Measurements from ENCODE around the gene MAP3K20.
"Not testable (repeated sequence)": the region's sequence is repeated elsewhere in the genome, so short reads cannot be mapped to it uniquely, and the experiment has no call there.

MAP3K20 gene

DNA sequence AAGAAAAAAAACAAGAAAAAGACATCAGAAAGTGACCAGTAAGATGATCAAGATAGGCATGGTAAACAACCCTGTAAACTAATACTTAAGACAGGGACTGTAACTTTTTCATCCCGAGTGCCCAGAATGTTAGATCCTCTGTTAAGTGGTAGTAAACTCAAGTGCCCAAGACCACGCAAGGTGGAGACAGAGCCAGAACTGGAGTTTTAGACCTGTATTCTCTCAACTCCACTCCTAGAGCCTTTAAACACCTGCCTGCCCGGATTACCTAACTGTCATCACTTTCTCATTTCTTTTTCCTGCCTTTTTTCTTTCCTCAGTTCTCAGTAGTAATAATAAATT, 203.9 kb downstream of the MAP3K20 start:
- Histone ChIP-seq H3K27me3 (ENCODE audit: control insufficient read depth in 1 of 2, insufficient read depth in 2 of 2, low read length in 2 of 2) (no peaks in the 10 kb centered on the region), H3K4me1 (ENCODE audit: control insufficient read depth, insufficient read depth, low read length) (no peaks in the 10 kb centered on the region), H3K9ac (ENCODE audit: low read length in 2 of 2) (no peak overlapping the region), H3K36me3 (ENCODE audit: control insufficient read depth in 2 of 2, insufficient read depth in 2 of 2, low read length in 2 of 2) (no peaks in the 10 kb centered on the region), H3K9me3 (ENCODE audit: control insufficient read depth in 2 of 2, low read length in 2 of 2) (peaks cover 0 to under 1% of the 10 kb centered on the region in 2 donors), H3K27ac (ENCODE audit: low read length) (no peak overlapping the region), H3K4me3 (ENCODE audit: low read length in 2 of 2) (no peak overlapping the region)

DNA sequence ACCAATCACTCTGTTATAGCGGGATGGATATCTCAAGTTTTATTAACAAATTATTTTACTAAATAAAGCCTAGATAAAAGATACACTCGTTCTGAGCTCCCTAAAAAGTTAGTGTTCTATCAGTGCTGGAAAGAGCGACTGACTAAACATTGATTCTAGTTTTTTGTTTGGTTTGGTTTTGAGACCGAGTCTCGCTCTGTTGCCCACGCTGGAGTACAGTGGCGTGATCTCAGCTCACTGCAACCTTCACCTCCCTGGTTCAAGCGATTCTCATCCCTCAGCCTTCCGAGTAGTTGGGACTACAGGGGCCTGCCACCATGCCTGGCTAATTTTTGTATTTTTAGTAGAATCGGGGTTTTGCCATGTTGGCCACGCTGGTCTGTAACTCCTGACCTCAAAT, 205.2 kb downstream of the MAP3K20 start:
- H3K4me3 ChIP-seq (ENCODE audit: low read length in 2 of 2): no peak overlapping the region
- no peaks in the 10 kb centered on the region for H3K36me3 ChIP-seq (ENCODE audit: control insufficient read depth in 2 of 2, insufficient read depth in 2 of 2, low read length in 2 of 2)
- H3K27me3 ChIP-seq (ENCODE audit: control insufficient read depth in 1 of 2, insufficient read depth in 2 of 2, low read length in 2 of 2): no peaks in the 10 kb centered on the region
- no peak overlapping the region for H3K27ac ChIP-seq (ENCODE audit: low read length)
- H3K9me3 ChIP-seq (ENCODE audit: control insufficient read depth in 2 of 2, low read length in 2 of 2): no peaks in the 10 kb centered on the region
- no peaks in the 10 kb centered on the region for H3K4me1 ChIP-seq (ENCODE audit: control insufficient read depth, insufficient read depth, low read length)
- no peak overlapping the region for H3K9ac ChIP-seq (ENCODE audit: low read length in 2 of 2)

DNA sequence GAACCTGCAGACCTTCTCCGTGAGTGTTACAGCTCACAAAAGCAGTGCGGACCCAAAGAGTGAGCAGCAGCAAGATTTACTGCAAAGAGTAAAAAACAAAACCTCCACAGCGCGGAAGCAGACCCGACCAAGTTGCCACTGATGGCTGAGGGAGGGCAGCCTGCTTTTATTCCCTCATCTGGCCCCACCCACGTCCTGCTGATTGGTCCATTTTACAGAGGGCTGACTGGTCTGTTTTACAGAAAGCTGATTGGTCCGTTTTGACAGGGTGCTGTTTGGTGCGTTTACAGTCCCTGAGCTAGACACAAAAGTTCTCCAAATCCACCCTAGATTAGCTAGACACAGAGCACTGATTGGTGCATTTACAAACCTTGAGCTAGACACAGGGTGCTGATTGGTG, 206.3 kb downstream of the MAP3K20 start:
- H3K9ac ChIP-seq (ENCODE audit: low read length in 2 of 2); H3K36me3 ChIP-seq (ENCODE audit: control insufficient read depth in 2 of 2, insufficient read depth in 2 of 2, low read length in 2 of 2); H3K4me3 ChIP-seq (ENCODE audit: low read length in 2 of 2); H3K27ac ChIP-seq (ENCODE audit: low read length); H3K9me3 ChIP-seq (ENCODE audit: control insufficient read depth in 2 of 2, low read length in 2 of 2); H3K4me1 ChIP-seq (ENCODE audit: control insufficient read depth, insufficient read depth, low read length); H3K27me3 ChIP-seq (ENCODE audit: control insufficient read depth in 1 of 2, insufficient read depth in 2 of 2, low read length in 2 of 2): not testable (repeated sequence)

DNA sequence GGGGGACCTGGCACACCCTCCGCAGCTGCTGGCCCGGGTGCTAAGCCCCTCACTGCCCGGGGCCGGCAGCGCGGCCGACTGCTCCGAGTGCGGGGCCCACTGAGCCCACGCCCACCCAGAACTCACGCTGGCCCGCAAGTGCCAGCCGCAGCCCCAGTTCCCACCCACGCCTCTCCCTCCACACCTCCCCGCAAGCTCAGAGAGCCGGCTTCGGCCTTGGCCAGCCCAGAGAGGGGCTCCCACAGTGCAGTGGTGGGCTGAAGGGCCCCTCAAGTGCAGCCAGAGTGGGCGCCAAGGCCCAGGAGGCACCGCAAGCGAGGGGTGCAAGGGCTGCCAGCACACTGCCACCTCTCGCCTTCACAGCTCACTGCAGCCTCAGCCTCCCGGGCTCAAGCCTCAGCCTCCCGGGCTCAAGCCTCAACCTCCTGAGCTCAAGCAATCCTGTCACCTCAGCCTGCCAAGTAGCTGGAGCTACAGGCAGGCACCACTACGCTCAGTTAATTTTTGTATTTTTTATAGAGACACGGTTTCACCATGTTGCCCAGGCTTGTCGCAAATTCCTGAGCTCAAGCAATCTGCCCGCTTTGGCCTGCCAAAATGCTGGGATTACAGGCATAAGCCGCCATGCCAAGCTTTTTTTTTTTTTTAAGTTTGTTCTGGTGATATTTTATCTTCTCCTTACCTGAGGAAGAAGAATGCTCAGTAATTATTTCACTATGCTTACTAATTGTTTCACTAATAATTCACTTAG, 207.3 kb downstream of the MAP3K20 start:
- no peaks in the 10 kb centered on the region for H3K9me3 ChIP-seq (ENCODE audit: control insufficient read depth in 2 of 2, low read length in 2 of 2)
- no peaks in the 10 kb centered on the region for H3K27me3 ChIP-seq (ENCODE audit: control insufficient read depth in 1 of 2, insufficient read depth in 2 of 2, low read length in 2 of 2)
- no peaks in the 10 kb centered on the region for H3K4me1 ChIP-seq (ENCODE audit: control insufficient read depth, insufficient read depth, low read length)
- no peak overlapping the region for H3K4me3 ChIP-seq (ENCODE audit: low read length in 2 of 2)
- H3K36me3 ChIP-seq (ENCODE audit: control insufficient read depth in 2 of 2, insufficient read depth in 2 of 2, low read length in 2 of 2): no peaks in the 10 kb centered on the region
- H3K9ac ChIP-seq (ENCODE audit: low read length in 2 of 2): no peak overlapping the region
- no peak overlapping the region for H3K27ac ChIP-seq (ENCODE audit: low read length)

DNA sequence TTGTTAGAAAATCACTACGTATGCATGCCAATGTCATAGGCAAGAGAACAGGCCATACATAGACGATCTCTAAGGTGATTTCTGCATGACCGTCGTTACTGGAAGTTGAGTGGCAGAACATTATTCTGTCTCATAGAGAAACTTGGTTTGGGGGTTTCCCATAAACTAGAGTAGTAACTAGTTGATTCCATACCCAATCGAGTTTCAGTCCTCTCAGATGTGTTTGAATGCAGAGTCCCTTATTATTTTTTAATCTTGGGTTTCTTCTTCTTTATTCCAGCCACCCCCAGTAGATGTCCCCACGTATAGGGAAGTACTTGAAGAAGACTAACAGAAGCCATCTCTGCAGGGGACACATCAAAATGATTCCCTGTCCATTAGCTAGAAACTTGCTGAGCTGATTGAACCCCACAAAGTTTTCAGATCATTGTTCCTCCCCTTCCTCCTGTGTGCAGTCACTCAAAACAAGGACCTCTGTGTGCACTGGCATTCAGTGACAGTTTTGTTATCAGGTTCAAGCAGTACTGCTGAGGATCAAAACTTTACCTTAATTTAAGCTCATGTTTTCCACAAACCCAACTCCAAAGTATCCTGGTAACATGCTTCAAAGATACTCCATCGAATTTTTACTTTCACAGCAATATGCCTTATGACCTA, 210.6 kb downstream of the MAP3K20 start:
- Histone ChIP-seq H3K27me3 (ENCODE audit: control insufficient read depth in 1 of 2, insufficient read depth in 2 of 2, low read length in 2 of 2) (no peaks in the 10 kb centered on the region), H3K9ac (ENCODE audit: low read length in 2 of 2) (no peak overlapping the region), H3K9me3 (ENCODE audit: control insufficient read depth in 2 of 2, low read length in 2 of 2) (no peaks in the 10 kb centered on the region), H3K27ac (ENCODE audit: low read length) (no peak overlapping the region), H3K36me3 (ENCODE audit: control insufficient read depth in 2 of 2, insufficient read depth in 2 of 2, low read length in 2 of 2) (no peaks in the 10 kb centered on the region), H3K4me3 (ENCODE audit: low read length in 2 of 2) (no peak overlapping the region), H3K4me1 (ENCODE audit: control insufficient read depth, insufficient read depth, low read length) (no peaks in the 10 kb centered on the region)

DNA sequence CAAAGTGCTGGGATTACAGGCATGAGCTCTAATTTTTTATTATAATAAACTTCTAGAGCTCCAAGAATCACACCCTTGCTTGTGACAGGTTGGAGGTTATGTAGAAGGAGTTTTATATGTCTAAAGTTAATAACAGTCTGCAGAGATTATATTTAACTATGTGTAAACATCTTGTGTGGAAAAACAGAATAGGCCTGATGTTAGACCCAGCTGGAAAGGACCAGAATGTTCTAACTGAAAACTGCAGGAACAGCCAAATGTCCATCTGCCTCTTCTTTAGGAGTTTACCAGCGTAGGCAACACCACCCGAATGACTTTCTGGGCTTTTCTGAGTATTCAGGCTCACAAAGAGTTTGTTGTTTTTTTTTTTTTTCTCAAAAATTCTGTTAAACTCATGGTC, 211.9 kb downstream of the MAP3K20 start:
- no peaks in the 10 kb centered on the region for H3K4me1 ChIP-seq (ENCODE audit: control insufficient read depth, insufficient read depth, low read length)
- H3K36me3 ChIP-seq (ENCODE audit: control insufficient read depth in 2 of 2, insufficient read depth in 2 of 2, low read length in 2 of 2): no peaks in the 10 kb centered on the region
- H3K4me3 ChIP-seq (ENCODE audit: low read length in 2 of 2): no peak overlapping the region
- no peaks in the 10 kb centered on the region for H3K27me3 ChIP-seq (ENCODE audit: control insufficient read depth in 1 of 2, insufficient read depth in 2 of 2, low read length in 2 of 2)
- H3K9me3 ChIP-seq (ENCODE audit: control insufficient read depth in 2 of 2, low read length in 2 of 2): no peaks in the 10 kb centered on the region
- H3K27ac ChIP-seq (ENCODE audit: low read length): no peak overlapping the region
- H3K9ac ChIP-seq (ENCODE audit: low read length in 2 of 2): no peak overlapping the region

DNA sequence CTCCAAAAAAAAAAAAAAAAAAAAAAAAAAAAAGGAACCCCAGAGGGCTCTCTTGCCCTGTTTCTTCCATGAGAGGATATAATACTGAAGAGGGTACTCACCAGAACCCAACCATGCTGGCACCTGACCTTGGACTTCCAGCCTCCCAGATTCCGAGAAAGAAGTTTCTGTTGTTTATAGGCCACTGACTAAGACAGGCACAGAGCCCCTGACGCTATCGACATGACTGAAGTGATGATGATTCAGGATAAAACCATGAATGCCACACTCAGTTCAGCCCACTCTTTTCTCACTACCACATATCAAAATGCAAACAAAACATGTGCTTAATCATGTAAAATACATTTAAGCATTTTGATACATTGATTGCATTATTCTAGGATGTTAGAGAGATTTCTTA, 212.9 kb downstream of the MAP3K20 start:
- H3K27me3 ChIP-seq (ENCODE audit: control insufficient read depth in 1 of 2, insufficient read depth in 2 of 2, low read length in 2 of 2): no peaks in the 10 kb centered on the region
- no peak overlapping the region for H3K4me3 ChIP-seq (ENCODE audit: low read length in 2 of 2)
- no peak overlapping the region for H3K9ac ChIP-seq (ENCODE audit: low read length in 2 of 2)
- H3K4me1 ChIP-seq (ENCODE audit: control insufficient read depth, insufficient read depth, low read length): no peaks in the 10 kb centered on the region
- H3K27ac ChIP-seq (ENCODE audit: low read length): no peak overlapping the region
- no peaks in the 10 kb centered on the region for H3K36me3 ChIP-seq (ENCODE audit: control insufficient read depth in 2 of 2, insufficient read depth in 2 of 2, low read length in 2 of 2)
- H3K9me3 ChIP-seq (ENCODE audit: control insufficient read depth in 2 of 2, low read length in 2 of 2): no peaks in the 10 kb centered on the region

DNA sequence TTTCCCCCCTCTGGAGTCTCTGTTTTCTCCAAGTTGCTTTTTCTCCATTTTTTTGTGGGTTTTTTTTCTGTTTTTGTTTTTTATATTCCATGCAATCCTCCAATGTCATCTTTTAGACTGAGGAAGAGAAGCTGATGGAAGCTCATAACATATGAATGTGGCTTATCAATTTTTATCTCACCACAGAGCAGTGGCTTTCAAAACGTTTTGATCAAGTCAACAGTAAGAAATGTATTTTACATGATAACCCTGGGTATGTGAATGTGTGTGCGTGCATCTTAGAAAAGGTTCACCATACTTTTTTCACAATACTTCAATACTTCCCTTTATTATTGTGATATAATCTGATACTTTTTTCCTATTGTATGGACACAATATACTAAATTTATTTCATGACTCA, 214.4 kb downstream of the MAP3K20 start:
- H3K27me3 ChIP-seq (ENCODE audit: control insufficient read depth in 1 of 2, insufficient read depth in 2 of 2, low read length in 2 of 2): no peaks in the 10 kb centered on the region
- no peaks in the 10 kb centered on the region for H3K4me1 ChIP-seq (ENCODE audit: control insufficient read depth, insufficient read depth, low read length)
- H3K9me3 ChIP-seq (ENCODE audit: control insufficient read depth in 2 of 2, low read length in 2 of 2): no peaks in the 10 kb centered on the region

DNA sequence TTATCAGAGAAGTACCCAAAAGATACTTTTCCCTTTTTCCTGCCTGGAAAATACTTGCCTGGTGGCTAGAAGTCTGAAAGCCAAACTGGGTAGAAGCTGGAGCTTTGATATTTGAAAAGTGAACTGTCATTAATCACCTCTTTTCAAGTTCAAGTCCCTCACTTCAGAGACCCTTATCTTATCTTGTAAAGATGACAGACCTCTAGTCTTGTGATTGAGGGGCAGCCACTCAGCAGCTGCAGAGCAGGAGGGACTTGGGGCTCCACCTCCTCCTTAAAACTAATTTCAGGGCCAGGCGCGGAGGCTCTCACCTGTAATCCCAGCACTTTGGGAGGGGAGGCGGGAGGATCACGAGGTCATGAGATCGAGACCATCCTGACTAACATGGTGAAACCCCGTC, 214.9 kb downstream of the MAP3K20 start:
- no peak overlapping the region for H3K4me3 ChIP-seq (ENCODE audit: low read length in 2 of 2)
- no peaks in the 10 kb centered on the region for H3K9me3 ChIP-seq (ENCODE audit: control insufficient read depth in 2 of 2, low read length in 2 of 2)
- no peaks in the 10 kb centered on the region for H3K27me3 ChIP-seq (ENCODE audit: control insufficient read depth in 1 of 2, insufficient read depth in 2 of 2, low read length in 2 of 2)
- H3K9ac ChIP-seq (ENCODE audit: low read length in 2 of 2): no peak overlapping the region
- no peak overlapping the region for H3K27ac ChIP-seq (ENCODE audit: low read length)
- H3K4me1 ChIP-seq (ENCODE audit: control insufficient read depth, insufficient read depth, low read length): no peaks in the 10 kb centered on the region
- no peaks in the 10 kb centered on the region for H3K36me3 ChIP-seq (ENCODE audit: control insufficient read depth in 2 of 2, insufficient read depth in 2 of 2, low read length in 2 of 2)

More for the DNA sequence above, 214.4 kb downstream of the MAP3K20 start:
- Histone ChIP-seq H3K4me3 (ENCODE audit: low read length in 2 of 2) (no peak overlapping the region), H3K27ac (ENCODE audit: low read length) (no peak overlapping the region), H3K9ac (ENCODE audit: low read length in 2 of 2) (no peak overlapping the region), H3K36me3 (ENCODE audit: control insufficient read depth in 2 of 2, insufficient read depth in 2 of 2, low read length in 2 of 2) (no peaks in the 10 kb centered on the region)

DNA sequence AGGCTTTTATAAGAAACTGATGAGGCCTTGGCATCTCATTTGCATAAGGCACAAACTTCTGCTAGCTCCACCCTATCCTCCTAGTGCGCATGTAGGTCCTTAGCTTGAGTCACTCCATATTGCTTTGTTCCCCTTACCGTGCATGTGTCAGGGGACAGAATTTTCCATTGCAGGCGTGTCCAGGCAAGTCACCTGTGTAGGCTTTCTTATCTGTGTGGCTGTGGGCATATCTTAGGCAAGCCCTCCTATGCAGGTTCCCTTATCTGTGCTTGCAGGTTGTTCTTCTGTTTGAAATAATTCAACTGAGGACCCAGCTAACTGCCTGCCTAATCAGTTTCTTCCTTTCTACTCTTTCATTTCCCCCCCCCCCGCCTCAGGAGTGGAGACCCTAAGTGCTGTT, 215.8 kb downstream of the MAP3K20 start:
- H3K27me3 ChIP-seq (ENCODE audit: control insufficient read depth in 1 of 2, insufficient read depth in 2 of 2, low read length in 2 of 2): no peaks in the 10 kb centered on the region
- H3K27ac ChIP-seq (ENCODE audit: low read length): no peak overlapping the region
- no peak overlapping the region for H3K9ac ChIP-seq (ENCODE audit: low read length in 2 of 2)
- no peaks in the 10 kb centered on the region for H3K36me3 ChIP-seq (ENCODE audit: control insufficient read depth in 2 of 2, insufficient read depth in 2 of 2, low read length in 2 of 2)
- no peaks in the 10 kb centered on the region for H3K4me1 ChIP-seq (ENCODE audit: control insufficient read depth, insufficient read depth, low read length)
- no peak overlapping the region for H3K4me3 ChIP-seq (ENCODE audit: low read length in 2 of 2)
- no peaks in the 10 kb centered on the region for H3K9me3 ChIP-seq (ENCODE audit: control insufficient read depth in 2 of 2, low read length in 2 of 2)

DNA sequence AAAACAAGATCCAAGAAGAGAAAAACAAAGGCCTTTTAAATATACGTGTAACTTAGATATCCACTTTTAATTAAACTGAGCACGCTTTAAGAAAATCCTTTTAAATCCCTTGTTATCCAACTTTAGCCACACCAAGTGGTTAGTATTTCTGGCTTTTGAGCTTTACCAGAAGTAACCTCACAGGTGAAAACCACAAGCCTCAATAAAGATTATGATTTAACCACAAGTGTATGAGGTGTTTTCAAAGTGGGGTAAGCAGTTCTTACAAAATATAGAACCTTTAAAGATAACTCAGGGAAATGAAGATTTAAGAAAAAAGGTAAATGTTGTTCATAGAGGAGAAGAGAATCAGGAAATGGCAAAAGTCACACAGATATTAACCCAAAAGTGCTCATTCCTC, 220.6 kb downstream of the MAP3K20 start:
- no peak overlapping the region for H3K4me3 ChIP-seq (ENCODE audit: low read length in 2 of 2)
- H3K27ac ChIP-seq (ENCODE audit: low read length): no peak overlapping the region
- no peak overlapping the region for H3K9ac ChIP-seq (ENCODE audit: low read length in 2 of 2)
- no peaks in the 10 kb centered on the region for H3K4me1 ChIP-seq (ENCODE audit: control insufficient read depth, insufficient read depth, low read length)
- no peaks in the 10 kb centered on the region for H3K36me3 ChIP-seq (ENCODE audit: control insufficient read depth in 2 of 2, insufficient read depth in 2 of 2, low read length in 2 of 2)
- no peaks in the 10 kb centered on the region for H3K27me3 ChIP-seq (ENCODE audit: control insufficient read depth in 1 of 2, insufficient read depth in 2 of 2, low read length in 2 of 2)
- H3K9me3 ChIP-seq (ENCODE audit: control insufficient read depth in 2 of 2, low read length in 2 of 2): peaks cover 11 to 27% of the 10 kb centered on the region in 2 donors

All from stomach smooth muscle (tissue), 2 donors.